BE2C (cell line): ENCODE measurements around the gene PI16.

Experiments used
- DNase-seq: peaks from one replicate; pipeline ENCODE4 v3.0.0-alpha.2; 2020
- H3K27me3 ChIP-seq: fragments of 250-450 bp; sonication (Bioruptor Pico); 2 replicates; pipeline ENCODE4 v1.5.1; 2020; ENCODE audit warnings: mild to moderate bottlenecking
- H3K36me3 ChIP-seq: fragments of 250-450 bp; sonication (Bioruptor Pico); 2 replicates; pipeline ENCODE4 v1.5.1; 2020; ENCODE audit warnings: mild to moderate bottlenecking
- H3K4me1 ChIP-seq: fragments of 250-450 bp; sonication (Bioruptor Pico); 2 replicates; pipeline ENCODE4 v1.5.1; 2020
- H3K4me3 ChIP-seq: 2 replicates; pipeline ENCODE4 v1.5.1; 2011; ENCODE audit warnings: low read depth, low read length
- H3K9me3 ChIP-seq: fragments of 250-450 bp; sonication (Bioruptor Pico); 2 replicates; pipeline ENCODE4 v1.5.1; 2020
- CTCF ChIP-seq: IDR thresholded peaks from 2 replicates; pipeline ENCODE4 v1.5.1; 2012; ENCODE audit warnings: mild to moderate bottlenecking, low read depth, low read length

PI16 gene

GRCh38 chr6:36968266-36968977, 13.9 kb downstream of the PI16 start:
- Histone ChIP-seq H3K4me3 (no peak overlapping the region), H3K27me3 (no peaks in the 10 kb centered on the region), H3K36me3 (peaks cover 45% of the 10 kb centered on the region), H3K4me1 (no peaks in the 10 kb centered on the region), H3K9me3 (no peaks in the 10 kb centered on the region)
- DNase-seq = no peak
- no peak for TF ChIP-seq CTCF

- Histone ChIP-seq H3K27me3 (no peaks in the 10 kb centered on the region), H3K36me3 (peaks cover 53% of the 10 kb centered on the region), H3K4me3 (no peak overlapping the region), H3K4me1 (no peaks in the 10 kb centered on the region), H3K9me3 (no peaks in the 10 kb centered on the region)
- DNase-seq = no peak
- TF ChIP-seq CTCF = no peak
Observed at GRCh38 chr6:36969240-36969691, 14.7 kb downstream of the PI16 start.

GRCh38 chr6:36969988-36970891, 15.7 kb downstream of the PI16 start:
- Histone ChIP-seq H3K27me3 (no peaks in the 10 kb centered on the region), H3K9me3 (no peaks in the 10 kb centered on the region), H3K36me3 (peaks cover 63% of the 10 kb centered on the region), H3K4me1 (no peaks in the 10 kb centered on the region), H3K4me3 (no peak overlapping the region)
- TF ChIP-seq CTCF = no peak
- no peak for DNase-seq

GRCh38 chr6:36970892-36971842, 16.6 kb downstream of the PI16 start:
- Histone ChIP-seq H3K27me3 (no peaks in the 10 kb centered on the region), H3K4me3 (no peak overlapping the region), H3K36me3 (peaks cover 69% of the 10 kb centered on the region), H3K9me3 (no peaks in the 10 kb centered on the region), H3K4me1 (no peaks in the 10 kb centered on the region)
- TF ChIP-seq CTCF = no peak
- no peak for DNase-seq

GRCh38 chr6:36971921-36972673, 17.6 kb downstream of the PI16 start:
- Histone ChIP-seq H3K36me3 (peaks cover 74% of the 10 kb centered on the region), H3K4me3 (no peak overlapping the region), H3K9me3 (no peaks in the 10 kb centered on the region), H3K27me3 (no peaks in the 10 kb centered on the region), H3K4me1 (no peaks in the 10 kb centered on the region)
- TF ChIP-seq CTCF = no peak
- no peak for DNase-seq
